ENCODE data around the gene NFIA.

- TF ChIP-seq CTCF (IDR thresholded peaks at IDR 0.05) (no peak), POLR2A (IDR thresholded peaks at IDR 0.05) (no peak)
Observed at GRCh38 chr1:61268546-61269240, 186.3 kb downstream of the NFIA start.

All from Peyer's patch (tissue), 4 donors.